ENCODE results near the gene WIPF3. TPM values are rescaled to one million over a fixed set of nuclear protein-coding genes. Genes with fewer than 3 reads are reported as not detected.

Gene WIPF3
- total RNA-seq, 1 experiment from 2014 or later = 11.6 TPM

DNA sequence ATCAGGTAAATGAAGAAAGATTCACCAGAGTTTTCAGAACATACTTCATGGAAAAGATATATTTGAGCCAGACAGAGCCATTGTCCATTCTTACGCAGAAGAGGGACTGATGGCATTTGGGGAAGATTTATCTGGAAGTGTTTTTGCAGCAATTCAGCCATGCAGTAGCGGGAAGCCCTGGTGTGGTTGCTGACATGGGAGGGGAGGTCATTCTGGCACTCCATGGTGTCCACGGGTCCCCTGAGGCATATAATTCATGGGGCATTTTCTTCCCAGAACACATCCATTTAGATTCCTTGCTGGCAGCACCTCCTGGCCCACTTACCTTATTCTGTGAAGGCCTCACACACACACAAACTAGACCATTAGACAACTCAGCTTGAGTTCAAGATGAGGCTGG lies 55.6 kb downstream of the WIPF3 start:
- H3K4me1 ChIP-seq (ENCODE audit: insufficient read depth, low read length) = no peaks in the 10 kb centered on the region; the same call in 1 of the 2 replicates
- no peak overlapping the region for H2BK5ac ChIP-seq (ENCODE audit: insufficient read length, low read length)
- no peak overlapping the region for H3K23ac ChIP-seq (ENCODE audit: insufficient read length, low read depth, low read length)

More for the DNA sequence above, 55.6 kb downstream of the WIPF3 start:
- no peak overlapping the region for H2AK5ac ChIP-seq (ENCODE audit: insufficient read length, low read length)
- H3K18ac ChIP-seq (ENCODE audit: insufficient read length, low read depth, low read length) = no peak overlapping the region
- no peaks in the 10 kb centered on the region for H3K23me2 ChIP-seq (ENCODE audit: insufficient read length, low read depth, low read length, poor library complexity, severe bottlenecking)
- no peaks in the 10 kb centered on the region for H3K79me2 ChIP-seq (ENCODE audit: insufficient read depth, low read length)
- H3K27me3 ChIP-seq (ENCODE audit: insufficient read depth, low read length) = no peaks in the 10 kb centered on the region
- no peak overlapping the region for H3K4ac ChIP-seq (ENCODE audit: low read depth, low read length)
- no peak overlapping the region for H2BK120ac ChIP-seq (ENCODE audit: low read depth, low read length, poor library complexity, severe bottlenecking)
- Mint-ChIP-seq H3K9me3 (no peaks in the 10 kb centered on the region), H3K4me1 (peaks cover 13 to 14% of the 10 kb centered on the region in 2 experiments), H3K27me3 (ENCODE audit: low read depth) (no peaks in the 10 kb centered on the region), H3K4me3 (no peak overlapping the region), H3K36me3 (ENCODE audit: insufficient read depth in 1 of 3, low read depth in 3 of 3) (no peaks in the 10 kb centered on the region), H3K27ac (no peak overlapping the region)
- no CpG with 5 or more reads among the region's 3 CpGs for WGBS (ENCODE audit: extremely low coverage, insufficient read length, low lambda C conversion rate)
- no peak overlapping the region for H4K5ac ChIP-seq (ENCODE audit: insufficient read length, low read depth, low read length)
- TF ChIP-seq, protein P1, sequence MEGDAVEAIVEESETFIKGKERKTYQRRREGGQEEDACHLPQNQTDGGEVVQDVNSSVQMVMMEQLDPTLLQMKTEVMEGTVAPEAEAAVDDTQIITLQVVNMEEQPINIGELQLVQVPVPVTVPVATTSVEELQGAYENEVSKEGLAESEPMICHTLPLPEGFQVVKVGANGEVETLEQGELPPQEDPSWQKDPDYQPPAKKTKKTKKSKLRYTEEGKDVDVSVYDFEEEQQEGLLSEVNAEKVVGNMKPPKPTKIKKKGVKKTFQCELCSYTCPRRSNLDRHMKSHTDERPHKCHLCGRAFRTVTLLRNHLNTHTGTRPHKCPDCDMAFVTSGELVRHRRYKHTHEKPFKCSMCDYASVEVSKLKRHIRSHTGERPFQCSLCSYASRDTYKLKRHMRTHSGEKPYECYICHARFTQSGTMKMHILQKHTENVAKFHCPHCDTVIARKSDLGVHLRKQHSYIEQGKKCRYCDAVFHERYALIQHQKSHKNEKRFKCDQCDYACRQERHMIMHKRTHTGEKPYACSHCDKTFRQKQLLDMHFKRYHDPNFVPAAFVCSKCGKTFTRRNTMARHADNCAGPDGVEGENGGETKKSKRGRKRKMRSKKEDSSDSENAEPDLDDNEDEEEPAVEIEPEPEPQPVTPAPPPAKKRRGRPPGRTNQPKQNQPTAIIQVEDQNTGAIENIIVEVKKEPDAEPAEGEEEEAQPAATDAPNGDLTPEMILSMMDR (conservative IDR thresholded peaks at IDR 0.05) = no peak
- H4K8ac ChIP-seq (replicated peaks; ENCODE audit: insufficient read length, low read depth, low read length) = no peak overlapping the region
- H3T11ph ChIP-seq (ENCODE audit: low read length) = no peak overlapping the region
- H2AFZ ChIP-seq (ENCODE audit: low read length) = no peak overlapping the region
- H4K91ac ChIP-seq (ENCODE audit: insufficient read length, low read depth, low read length) = no peak overlapping the region
- H3K27ac ChIP-seq (ENCODE audit: insufficient read length, low read depth, low read length) = no peak overlapping the region
- no peak for DNase-seq
- H3K4me2 ChIP-seq (ENCODE audit: insufficient read depth, insufficient read length, low read length) = no peak overlapping the region
- no peaks in the 10 kb centered on the region for H4K20me1 ChIP-seq (ENCODE audit: control insufficient read depth, insufficient read depth, insufficient read length)
- no peak overlapping the region for H3K9ac ChIP-seq (ENCODE audit: extremely low read depth, insufficient read length, low read length)
- H2BK20ac ChIP-seq (ENCODE audit: low read depth, low read length, poor library complexity, severe bottlenecking) = no peak overlapping the region
- no peak overlapping the region for H3K14ac ChIP-seq (ENCODE audit: insufficient read depth, low read length)
- H3K56ac ChIP-seq (ENCODE audit: insufficient read length, low read depth, low read length) = no peak overlapping the region
- no peaks in the 10 kb centered on the region for H3K79me1 ChIP-seq (ENCODE audit: insufficient read depth, low read depth, low read length, poor library complexity, severe bottlenecking)
- H2BK15ac ChIP-seq (ENCODE audit: low read depth, low read length) = no peak overlapping the region
- H2BK12ac ChIP-seq (ENCODE audit: insufficient read length, low read depth, low read length) = no peak overlapping the region
- no peaks in the 10 kb centered on the region for H3K9me3 ChIP-seq (ENCODE audit: control insufficient read depth, low read depth, low read length)

Data from H9 (cell line).